IMR-90 (cell line): ENCODE results near the gene TBX4. TPM values are rescaled to one million over a fixed set of nuclear protein-coding genes. Genes with fewer than 3 reads are reported as not detected.

Experiments
- ATAC-seq: fragments of 200-7000 bp; cut with Tn5 transposase; 2 replicates; pipeline ENCODE4 v1.9.1; 2020; ENCODE audit warnings: low read depth, mild to moderate bottlenecking, moderate library complexity
- BruUV-seq: library from RNA; stranded (reverse); fragments of 400-500 nt; replicated peaks from 2 replicates; lab custom pipeline; 2021; lab: Mats Ljungman, UMichigan
- CTCF ChIA-PET: fragments of 300-600 bp; formaldehyde crosslinking; extraction: SDS; loops from one replicate; lab custom pipeline; 2021; ENCODE audit warnings: antibody characterized with exemption; lab: Yijun Ruan, JAX
- POLR2A ChIA-PET: fragments of 300-600 bp; sonication (Branson Sonifier 250); formaldehyde crosslinking; loops from one replicate; lab custom pipeline; 2022; ENCODE audit warnings: antibody characterized with exemption; ENCODE audit not compliant: unreplicated experiment; lab: Charles Lee
- DNase-seq: peaks from one replicate; pipeline ENCODE4 v3.0.0; 2013
- H2AFZ ChIP-seq: replicated peaks from 2 replicates; pipeline ENCODE3; 2013; ENCODE audit warnings: low read length, mild to moderate bottlenecking; ENCODE audit not compliant: poor library complexity
- H2AK5ac ChIP-seq: 2 replicates; pipeline ENCODE4 v1.6.1; 2013; ENCODE audit warnings: low read depth, low read length, inconsistent platforms
- H2AK9ac ChIP-seq: replicated peaks from 2 replicates; pipeline ENCODE3; 2013; ENCODE audit warnings: mild to moderate bottlenecking, low read depth, low read length, moderate library complexity; ENCODE audit not compliant: poor library complexity
- H2BK120ac ChIP-seq: 2 replicates; pipeline ENCODE4 v1.6.1; 2013; ENCODE audit warnings: low read depth, low read length, inconsistent platforms
- H2BK15ac ChIP-seq: 3 replicates; pipeline ENCODE4 v1.6.1; 2013; ENCODE audit warnings: low read depth, low read length, inconsistent platforms
- H2BK20ac ChIP-seq: 2 replicates; pipeline ENCODE4 v1.6.1; 2013; ENCODE audit warnings: low read depth, mild to moderate bottlenecking, inconsistent platforms, low read length, moderate library complexity
- H2BK5ac ChIP-seq: 2 replicates; pipeline ENCODE4 v1.6.1; 2013; ENCODE audit warnings: mild to moderate bottlenecking, low read depth, low read length, inconsistent platforms; ENCODE audit not compliant: poor library complexity, severe bottlenecking
- H3K14ac ChIP-seq: replicated peaks from 2 replicates; pipeline ENCODE4 v1.6.1; 2013; ENCODE audit warnings: low read depth, low read length, inconsistent platforms
- H3K18ac ChIP-seq: 2 replicates; pipeline ENCODE4 v1.6.1; 2013; ENCODE audit warnings: low read depth, low read length, control low read depth
- H3K23ac ChIP-seq: 2 replicates; pipeline ENCODE4 v1.6.1; 2013; ENCODE audit warnings: low read depth, low read length, inconsistent platforms
- H3K27ac ChIP-seq: 2 replicates; pipeline ENCODE4 v1.5.1; 2013; ENCODE audit warnings: mild to moderate bottlenecking, control low read depth, low read length; ENCODE audit not compliant: insufficient read depth
- H3K27me3 ChIP-seq: 2 replicates; pipeline ENCODE4 v1.6.1; 2013; ENCODE audit warnings: low read length; ENCODE audit not compliant: control insufficient read depth, insufficient read depth
- H3K36me3 ChIP-seq: 2 replicates; pipeline ENCODE4 v1.6.1; 2013; ENCODE audit warnings: low read length, mixed read lengths; ENCODE audit not compliant: control insufficient read depth, insufficient read depth
- H3K4ac ChIP-seq: 2 replicates; pipeline ENCODE4 v1.6.1; 2013; ENCODE audit warnings: low read depth, low read length, inconsistent platforms
- H3K4me1 ChIP-seq: 2 replicates; pipeline ENCODE4 v1.6.1; 2013; ENCODE audit warnings: low read length, mixed read lengths; ENCODE audit not compliant: control insufficient read depth, insufficient read depth
- H3K4me2 ChIP-seq: 2 replicates; pipeline ENCODE4 v1.6.1; 2013; ENCODE audit warnings: low read depth, mild to moderate bottlenecking, control low read depth, low read length, moderate library complexity
- H3K4me3 ChIP-seq: 2 replicates; pipeline ENCODE4 v1.5.1; 2013; ENCODE audit warnings: low read depth, mild to moderate bottlenecking, control low read depth, low read length, moderate library complexity; ENCODE audit not compliant: insufficient read depth
- H3K56ac ChIP-seq: 2 replicates; pipeline ENCODE4 v1.6.1; 2013; ENCODE audit warnings: low read length, inconsistent platforms; ENCODE audit not compliant: insufficient read depth; ENCODE audit errors: extremely low read depth
- H3K79me1 ChIP-seq, 2 experiments: 2 replicates each; pipeline ENCODE4 v1.6.1; 2013; ENCODE audit warnings: low read length in 2 of 2, inconsistent platforms in 1 of 2, low read depth in 1 of 2
- H3K9ac ChIP-seq: 2 replicates; pipeline ENCODE4 v1.6.1; 2013; ENCODE audit warnings: low read depth, low read length, control low read depth
- H3K9me1 ChIP-seq: 2 replicates; pipeline ENCODE4 v1.6.1; 2013; ENCODE audit warnings: low read length, inconsistent platforms; ENCODE audit not compliant: insufficient read depth
- H3K9me3 ChIP-seq: 2 replicates; pipeline ENCODE4 v1.6.1; 2013; ENCODE audit warnings: low read length; ENCODE audit not compliant: control insufficient read depth, insufficient read depth
- H4K20me1 ChIP-seq: 2 replicates; pipeline ENCODE4 v1.6.1; 2013; ENCODE audit warnings: low read length, inconsistent platforms; ENCODE audit not compliant: insufficient read depth
- H4K5ac ChIP-seq: 2 replicates; pipeline ENCODE4 v1.6.1; 2013; ENCODE audit warnings: mild to moderate bottlenecking, low read depth, low read length, control low read depth
- H4K8ac ChIP-seq, 2 experiments: 2 replicates each; pipeline ENCODE4 v1.6.1; 2013; ENCODE audit warnings: low read depth in 2 of 2, low read length in 2 of 2, control low read depth in 1 of 2, inconsistent platforms in 1 of 2
- H4K91ac ChIP-seq: 2 replicates; pipeline ENCODE4 v1.6.1; 2013; ENCODE audit warnings: low read depth, low read length, inconsistent platforms; ENCODE audit not compliant: insufficient read depth
- CEBPB ChIP-seq: IDR thresholded peaks from 2 replicates; pipeline ENCODE4 v1.6.1; 2012; ENCODE audit warnings: low read depth, low read length, improper control_type of control experiment
- FOS ChIP-seq: fragments of 150-350 bp; IDR thresholded peaks from 2 replicates; pipeline ENCODE4 v1.6.1; 2016; ENCODE audit warnings: low read depth, low read length
- MAFK ChIP-seq: IDR thresholded peaks from 2 replicates; pipeline ENCODE4 v1.6.1; 2012; ENCODE audit warnings: low read depth, low read length, improper control_type of control experiment
- MAZ ChIP-seq: IDR thresholded peaks from 2 replicates; pipeline ENCODE4 v1.6.1; 2012; ENCODE audit warnings: low read depth, mild to moderate bottlenecking, low read length, improper control_type of control experiment, moderate library complexity, borderline replicate concordance
- MXI1 ChIP-seq: IDR thresholded peaks from 2 replicates; pipeline ENCODE4 v1.6.1; 2012; ENCODE audit warnings: low read depth, mild to moderate bottlenecking, low read length, moderate library complexity, borderline replicate concordance
- NFE2L2 ChIP-seq: fragments of 150-350 bp; IDR thresholded peaks from 2 replicates; pipeline ENCODE4 v1.6.1; 2016; ENCODE audit warnings: low read depth, mild to moderate bottlenecking, low read length
- POLR2A ChIP-seq: IDR thresholded peaks from 2 replicates; pipeline ENCODE4 v1.6.1; 2012; ENCODE audit warnings: mild to moderate bottlenecking, low read depth, low read length
- RAD21 ChIP-seq: IDR thresholded peaks from 2 replicates; pipeline ENCODE4 v1.6.1; 2012; ENCODE audit warnings: low read length, improper control_type of control experiment
- RCOR1 ChIP-seq: IDR thresholded peaks from 2 replicates; pipeline ENCODE4 v1.6.1; 2012; ENCODE audit warnings: mild to moderate bottlenecking, low read length, improper control_type of control experiment; ENCODE audit not compliant: insufficient replicate concordance
- RFX5 ChIP-seq: IDR thresholded peaks from 2 replicates; pipeline ENCODE4 v1.8.0; 2012; ENCODE audit warnings: low read depth, mild to moderate bottlenecking, low read length, moderate library complexity
- WGBS, 2 experiments: methylation state at CpG; one replicate each; pipeline versions ENCODE4 v1.1.5 to v1.1.7; 2013; ENCODE audit warnings: missing lambda C conversion rate in 2 of 2; ENCODE audit not compliant: insufficient read length in 1 of 2; ENCODE audit errors: extremely low coverage in 2 of 2; 5-methylcytosine and 5-hydroxymethylcytosine counted together
- dilution Hi-C: fragments of 300-500 bp; cut with HindIII; formaldehyde crosslinking; loops from one replicate; pipeline ENCODE4 v1.14.3; 2018; ENCODE audit warnings: low sequenced_read_pairs; ENCODE audit not compliant: unreplicated experiment
- in situ Hi-C: fragments of 300-500 bp; cut with MboI; formaldehyde crosslinking; loops from 3 replicates; pipeline ENCODE4 v1.14.3; 2019; ENCODE audit warnings: low sequenced_read_pairs, inconsistent platforms, mixed read lengths
- intact Hi-C: fragments of 100-400 bp; cut with micrococcal nuclease; formaldehyde crosslinking; loops from 2 replicates; pipeline ENCODE4 v1.10.0; 2022
- polyA plus RNA-seq, 3 experiments: library from polyadenylated mRNA; depleted of rRNA; stranded (reverse); fragments of >200 nt; gene quantifications; 2 replicates each; pipeline ENCODE4 v1.2.3, GENCODE V29; 2012; ENCODE audit warnings: low replicate concordance in 1 of 3
- total RNA-seq: library from RNA; depleted of rRNA; stranded (reverse); fragments of >200 nt; gene quantifications from 2 replicates; pipeline ENCODE4 v1.2.3, GENCODE V29; 2012
- TF ChIP-seq, protein P1 (sequence below): conservative IDR thresholded peaks from 2 replicates; pipeline ENCODE4 v1.5.1; 2012; ENCODE audit warnings: mild to moderate bottlenecking, low read depth, low read length, improper control_type of control experiment
- TF ChIP-seq, protein P2 (sequence below): fragments of 150-350 bp; IDR thresholded peaks from 2 replicates; pipeline ENCODE4 v1.6.1; 2016; ENCODE audit warnings: low read depth, mild to moderate bottlenecking, low read length, moderate library complexity, borderline replicate concordance

Gene TBX4
- total and polyA plus RNA-seq, 2 of the 4 experiments (the other 2 are of a cell fraction), result 0.05 TPM; not detected in 1

DNA sequence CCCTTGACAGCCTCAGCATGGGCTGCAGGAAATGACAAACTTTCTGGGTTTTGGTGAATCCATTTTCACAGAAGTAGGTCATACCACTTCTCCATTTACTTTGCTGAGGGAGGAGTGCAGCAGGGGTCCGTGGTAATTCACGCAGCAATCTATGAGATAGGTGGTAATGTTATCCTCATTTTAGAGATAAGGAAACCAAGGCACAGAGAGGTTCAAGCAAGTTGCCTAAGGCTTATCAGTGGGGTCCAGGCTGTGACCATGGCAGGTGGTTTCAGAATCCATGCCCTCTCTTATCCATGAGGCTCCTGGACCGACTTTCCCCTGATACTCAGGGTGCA, 12.6 kb downstream of the TBX4 start:
- Histone ChIP-seq H3K36me3 (no peaks in the 10 kb centered on the region), H3K4ac (no peak overlapping the region), H4K20me1 (no peaks in the 10 kb centered on the region), H2BK20ac (no peak overlapping the region), H4K8ac (no peak overlapping the region), H3K56ac (no peak overlapping the region), H2BK120ac (no peak overlapping the region), H2AK9ac (no peak overlapping the region), H2BK15ac (no peak overlapping the region), H3K14ac (no peak overlapping the region), H3K4me3 (no peak overlapping the region), H3K9ac (no peak overlapping the region), H2AK5ac (no peak overlapping the region), H3K27me3 (peaks cover 40% of the 10 kb centered on the region), H3K27ac (no peak overlapping the region), H3K4me2 (no peak overlapping the region), H2BK5ac (no peak overlapping the region), H3K79me1 (no peaks in the 10 kb centered on the region), H3K9me1 (peaks cover 15% of the 10 kb centered on the region; the same call in 1 of the 2 replicates), H4K91ac (no peak overlapping the region), H3K23ac (no peak overlapping the region), H2AFZ (no peak overlapping the region), H3K4me1 (peaks cover 22% of the 10 kb centered on the region), H3K9me3 (0 out of 2 replicates have a peak, but pooled peaks cover 2% of the 10 kb centered on the region), H3K18ac (no peak overlapping the region), H4K5ac (no peak overlapping the region)
- TF ChIP-seq, protein P1, sequence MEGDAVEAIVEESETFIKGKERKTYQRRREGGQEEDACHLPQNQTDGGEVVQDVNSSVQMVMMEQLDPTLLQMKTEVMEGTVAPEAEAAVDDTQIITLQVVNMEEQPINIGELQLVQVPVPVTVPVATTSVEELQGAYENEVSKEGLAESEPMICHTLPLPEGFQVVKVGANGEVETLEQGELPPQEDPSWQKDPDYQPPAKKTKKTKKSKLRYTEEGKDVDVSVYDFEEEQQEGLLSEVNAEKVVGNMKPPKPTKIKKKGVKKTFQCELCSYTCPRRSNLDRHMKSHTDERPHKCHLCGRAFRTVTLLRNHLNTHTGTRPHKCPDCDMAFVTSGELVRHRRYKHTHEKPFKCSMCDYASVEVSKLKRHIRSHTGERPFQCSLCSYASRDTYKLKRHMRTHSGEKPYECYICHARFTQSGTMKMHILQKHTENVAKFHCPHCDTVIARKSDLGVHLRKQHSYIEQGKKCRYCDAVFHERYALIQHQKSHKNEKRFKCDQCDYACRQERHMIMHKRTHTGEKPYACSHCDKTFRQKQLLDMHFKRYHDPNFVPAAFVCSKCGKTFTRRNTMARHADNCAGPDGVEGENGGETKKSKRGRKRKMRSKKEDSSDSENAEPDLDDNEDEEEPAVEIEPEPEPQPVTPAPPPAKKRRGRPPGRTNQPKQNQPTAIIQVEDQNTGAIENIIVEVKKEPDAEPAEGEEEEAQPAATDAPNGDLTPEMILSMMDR, result no peak
- TF ChIP-seq MAFK (no peak), RCOR1 (no peak), RAD21 (no peak), RFX5 (no peak), FOS (no peak), POLR2A (no peak), NFE2L2 (no peak), CEBPB (no peak), MXI1 (no peak), MAZ (no peak)
- TF ChIP-seq, protein P2, sequence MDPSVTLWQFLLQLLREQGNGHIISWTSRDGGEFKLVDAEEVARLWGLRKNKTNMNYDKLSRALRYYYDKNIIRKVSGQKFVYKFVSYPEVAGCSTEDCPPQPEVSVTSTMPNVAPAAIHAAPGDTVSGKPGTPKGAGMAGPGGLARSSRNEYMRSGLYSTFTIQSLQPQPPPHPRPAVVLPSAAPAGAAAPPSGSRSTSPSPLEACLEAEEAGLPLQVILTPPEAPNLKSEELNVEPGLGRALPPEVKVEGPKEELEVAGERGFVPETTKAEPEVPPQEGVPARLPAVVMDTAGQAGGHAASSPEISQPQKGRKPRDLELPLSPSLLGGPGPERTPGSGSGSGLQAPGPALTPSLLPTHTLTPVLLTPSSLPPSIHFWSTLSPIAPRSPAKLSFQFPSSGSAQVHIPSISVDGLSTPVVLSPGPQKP, result no peak
- CTCF ChIA-PET, result no interaction called here
- ATAC-seq, result no peak
- intact Hi-C loops, result no loop called here
- no CpG with 5 or more reads among the region's 3 CpGs for WGBS, 2 experiments
- DNase-seq, result no peak
- POLR2A ChIA-PET, result no interaction called here
- BruUV-seq, result no TSS peak
- in situ Hi-C loops, result no loop called here
- dilution Hi-C loops, result no loop called here
